ENCODE results near the gene BAIAP3.

BAIAP3 gene

DNA sequence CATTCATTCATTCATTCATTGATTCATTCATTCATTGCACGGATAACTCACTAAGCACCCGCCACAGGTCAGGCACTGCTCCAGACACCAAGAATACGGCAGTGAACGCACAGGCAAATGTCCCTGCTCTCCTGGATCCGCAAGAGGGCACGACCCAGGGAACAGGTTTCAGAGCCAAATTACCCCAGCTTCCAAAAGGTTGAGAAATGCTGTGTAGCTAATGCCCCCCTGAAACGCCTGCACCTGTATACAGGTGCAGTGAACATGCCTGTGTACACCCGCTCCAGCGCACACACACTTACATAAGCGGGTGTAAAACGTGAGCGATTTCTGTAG is 33.6 kb upstream of the BAIAP3 start:
- DNase-seq (ENCODE audit: low read depth, low spot score), result no peak

DNA sequence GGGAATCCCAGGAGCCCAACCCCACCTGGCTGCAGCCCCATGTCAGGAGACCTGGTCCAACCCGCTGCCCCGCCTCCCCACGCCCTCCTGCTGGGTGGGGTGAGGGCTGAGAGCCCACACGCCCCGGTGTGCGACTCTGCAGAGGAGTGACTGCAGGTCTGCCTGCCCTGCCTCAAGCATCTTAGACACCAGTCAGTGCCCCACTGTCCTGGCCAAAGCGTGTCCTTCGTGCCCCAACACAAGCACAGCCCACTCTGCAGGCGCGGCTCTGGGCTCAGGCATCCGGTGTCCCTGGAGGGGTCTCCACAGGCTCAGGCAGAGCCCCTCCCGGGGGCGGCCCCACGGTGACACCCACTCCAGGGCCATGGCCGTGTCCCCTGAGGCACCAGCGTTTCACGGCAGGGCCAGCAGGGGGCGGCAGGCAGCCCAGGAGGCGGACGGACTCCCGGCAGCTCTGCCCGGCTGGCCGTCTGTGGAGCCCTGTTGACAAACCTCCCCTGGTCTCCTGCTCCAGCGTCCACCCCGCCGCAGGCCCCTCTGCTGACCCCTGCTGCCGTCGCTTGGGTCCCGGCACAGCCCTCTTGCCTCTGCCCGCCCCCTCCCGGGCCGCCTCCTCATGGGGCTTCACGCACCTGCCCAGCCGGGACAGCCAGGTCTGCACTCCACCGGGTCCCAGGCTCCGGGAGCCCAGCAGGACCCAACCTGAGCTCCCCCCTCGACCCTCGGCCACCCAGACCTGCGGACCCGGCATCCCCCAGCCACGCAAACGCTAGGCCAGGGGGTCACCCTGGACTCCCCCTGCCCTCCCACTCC is 32.6 kb upstream of the BAIAP3 start:
- DNase-seq (ENCODE audit: low read depth, low spot score), result peak; percentile 78

- no peak for DNase-seq (ENCODE audit: low read depth, low spot score)
These were observed 31.9 kb upstream of the BAIAP3 start for GRCh38 chr16:1301562-1301961.

DNA sequence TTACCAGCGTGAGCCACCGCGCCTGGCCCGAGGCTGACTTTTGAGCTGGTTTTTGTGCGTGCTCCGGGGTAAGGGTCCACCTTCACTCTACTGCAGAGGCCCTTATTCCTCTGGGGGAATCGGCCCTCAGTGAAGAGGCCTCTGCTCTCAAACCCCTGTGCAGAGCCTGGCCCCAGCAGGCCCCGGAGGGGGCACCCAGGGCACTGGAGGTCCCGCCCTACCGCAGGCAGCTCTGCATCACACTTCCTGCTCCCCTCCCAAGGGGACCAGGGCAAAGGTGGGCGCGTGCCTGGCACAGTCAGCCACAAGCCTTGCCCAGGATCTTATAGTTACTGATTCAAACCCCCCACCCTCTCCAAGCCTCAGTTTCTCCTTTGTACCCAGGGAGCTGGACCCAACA is 27.6 kb upstream of the BAIAP3 start:
- no peak for DNase-seq (ENCODE audit: low read depth, low spot score)

- DNase-seq (ENCODE audit: low read depth, low spot score), result no peak
These were observed 27.1 kb upstream of the BAIAP3 start for GRCh38 chr16:1306334-1306733.

DNA sequence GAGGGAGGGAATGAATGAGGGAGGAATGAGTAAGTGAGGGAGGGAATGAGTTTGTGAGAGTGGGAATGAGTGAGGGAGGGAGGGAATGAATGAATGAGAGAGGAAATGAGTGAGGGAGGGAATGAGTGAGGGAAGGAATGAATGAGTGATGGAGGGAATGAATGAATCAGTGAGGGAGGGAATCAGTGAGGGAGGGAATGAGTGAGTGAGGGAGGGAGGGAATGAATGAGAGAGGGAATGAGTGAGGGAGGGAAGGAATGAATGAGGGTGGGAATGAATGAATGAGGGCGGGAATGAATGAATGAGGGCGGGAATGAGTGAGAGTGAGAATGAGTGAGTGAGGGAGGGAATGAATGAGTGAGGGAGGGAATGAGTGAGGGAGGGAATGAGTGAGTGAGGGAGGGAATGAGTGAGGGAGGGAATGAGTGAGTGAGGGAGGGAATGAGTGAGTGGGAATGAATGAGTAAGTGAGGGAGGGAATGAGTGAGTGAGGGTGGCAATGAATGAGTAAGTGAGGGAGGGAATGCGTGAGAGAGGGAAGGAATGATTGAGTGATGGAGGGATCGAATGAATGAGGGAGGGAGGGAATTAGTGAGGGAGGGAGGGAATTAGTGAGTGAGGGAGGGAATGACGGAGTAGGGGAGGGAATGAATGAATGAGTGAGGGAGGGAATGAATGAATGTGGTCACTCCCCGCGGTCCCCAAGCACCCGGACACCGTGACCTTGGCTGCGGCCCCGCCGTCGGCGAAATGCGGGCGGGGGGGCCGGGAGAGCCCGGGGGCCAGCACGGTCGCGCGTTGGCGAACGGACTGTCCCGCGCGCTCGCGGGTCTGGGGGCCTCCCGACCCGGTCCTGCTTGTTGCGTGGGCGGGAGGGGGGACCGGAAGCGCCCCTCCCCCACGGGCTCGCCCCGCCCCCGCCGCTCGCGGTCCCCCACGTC is 25.1 kb upstream of the BAIAP3 start:
- DNase-seq (ENCODE audit: low read depth, low spot score), result no peak

GRCh38 chr16:1308977-1309885 is 24.2 kb upstream of the BAIAP3 start, which contains the start of gene UBE2I:
Gene UBE2I (plus strand): TSS chr16:1309636. CDS start chr16:1314031, 4,395 bp downstream.
- DNase-seq (ENCODE audit: low read depth, low spot score), result peak; percentile 100

GRCh38 chr16:1309888-1310831 is 23.3 kb upstream of the BAIAP3 start:
- peak; percentile 49 for DNase-seq (ENCODE audit: low read depth, low spot score)

GRCh38 chr16:1310832-1311200 is 22.6 kb upstream of the BAIAP3 start:
- DNase-seq (ENCODE audit: low read depth, low spot score), result peak; percentile 51

- no peak for DNase-seq (ENCODE audit: low read depth, low spot score)
These were observed 22.2 kb upstream of the BAIAP3 start for GRCh38 chr16:1311212-1311737.

DNA sequence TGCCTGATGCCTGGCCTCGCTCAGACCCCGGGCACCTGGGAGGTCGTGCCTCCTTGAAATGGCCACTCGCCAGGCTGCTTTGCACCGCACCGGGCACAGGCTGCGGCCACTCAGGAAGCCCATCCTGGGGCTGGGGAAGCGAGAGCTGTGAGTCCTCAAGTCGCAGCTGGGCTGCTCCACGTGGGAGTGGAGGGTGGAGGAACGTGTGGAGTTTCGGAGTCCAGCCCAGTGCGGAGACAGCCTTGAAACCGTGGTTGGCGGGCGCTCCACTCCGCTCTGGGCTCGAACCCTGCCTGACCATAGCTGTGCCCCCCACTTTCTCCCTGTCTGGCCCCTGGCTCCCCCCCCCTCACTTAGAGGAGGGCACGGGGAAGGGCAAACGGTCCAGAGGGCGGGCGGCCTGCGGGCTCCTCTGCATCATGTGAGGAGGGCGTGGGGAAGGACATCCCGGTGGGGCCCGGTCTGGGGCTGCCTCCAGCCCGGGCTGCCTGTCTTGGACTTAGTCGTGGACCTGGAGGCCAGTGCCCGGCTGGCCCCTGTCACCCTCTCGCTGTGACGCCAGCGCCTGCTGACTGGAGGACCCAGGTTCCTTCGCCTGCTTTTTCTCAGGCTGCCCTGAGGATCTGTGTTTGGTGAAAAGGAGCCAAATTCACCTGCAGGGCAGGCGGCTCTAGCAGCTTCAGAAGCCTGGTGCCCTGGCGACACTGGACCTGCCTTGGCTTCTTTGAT is 21.5 kb upstream of the BAIAP3 start:
- no peak for DNase-seq (ENCODE audit: low read depth, low spot score)

GRCh38 chr16:1312467-1312816 is 21.0 kb upstream of the BAIAP3 start:
- DNase-seq (ENCODE audit: low read depth, low spot score), result no peak

GRCh38 chr16:1312903-1313302 is 20.5 kb upstream of the BAIAP3 start:
- no peak for DNase-seq (ENCODE audit: low read depth, low spot score)

- DNase-seq (ENCODE audit: low read depth, low spot score), result no peak
These were observed 19.6 kb upstream of the BAIAP3 start for GRCh38 chr16:1313721-1314369.

GRCh38 chr16:1314399-1315068 is 18.9 kb upstream of the BAIAP3 start:
- DNase-seq (ENCODE audit: low read depth, low spot score), result no peak

DNA sequence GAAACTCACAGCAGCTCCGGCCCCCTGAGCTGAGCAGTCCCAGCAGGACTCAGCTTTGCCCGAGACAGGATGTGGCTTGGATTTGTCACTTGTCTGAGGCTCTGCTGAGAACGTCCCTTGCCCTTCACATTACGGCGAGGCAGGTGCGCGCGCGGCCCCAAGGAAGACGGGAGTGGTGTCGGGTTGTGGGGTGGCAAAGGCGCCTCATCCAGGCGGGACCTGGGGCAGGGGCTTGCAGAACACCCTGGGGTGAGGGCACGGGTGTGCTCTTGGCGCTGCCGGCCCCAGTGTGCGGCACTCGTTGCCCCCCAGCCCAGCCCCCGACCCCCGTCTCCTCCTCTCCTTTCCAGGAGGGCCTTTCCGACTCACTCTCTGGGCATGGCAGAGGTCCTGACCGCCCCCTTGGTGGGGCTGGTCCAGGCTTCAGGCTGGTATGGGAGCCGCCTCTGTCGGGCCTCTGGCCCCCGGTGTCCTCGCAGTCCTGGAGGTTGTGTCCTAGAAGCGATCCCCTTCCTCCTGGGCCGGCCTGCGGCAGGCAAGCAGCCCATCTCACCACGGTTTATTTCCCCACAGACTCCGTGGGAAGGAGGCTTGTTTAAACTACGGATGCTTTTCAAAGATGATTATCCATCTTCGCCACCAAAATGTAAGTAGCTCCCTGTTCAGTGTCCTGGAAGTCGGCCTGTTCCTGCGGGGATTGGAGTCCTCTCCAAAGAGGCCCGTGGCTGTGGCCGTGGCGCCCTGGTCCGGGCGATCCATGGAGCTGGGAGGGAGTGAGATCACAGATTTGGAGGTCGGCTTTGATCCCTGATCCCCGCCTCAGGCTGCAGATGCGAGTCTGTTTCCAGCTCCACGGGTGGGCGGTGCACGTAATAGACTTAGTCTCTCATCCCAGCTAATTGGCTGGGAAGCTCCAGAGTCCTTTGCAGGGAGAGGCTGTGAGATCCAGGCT is 18.1 kb upstream of the BAIAP3 start:
- no peak for DNase-seq (ENCODE audit: low read depth, low spot score)

GRCh38 chr16:1316033-1316405 is 17.4 kb upstream of the BAIAP3 start:
- DNase-seq (ENCODE audit: low read depth, low spot score), result no peak
